HEK293T (cell line): Measurements from ENCODE around the gene CDH2.

Experiments
- ARNT ChIP-seq: fragments of 450-650 bp; IDR thresholded peaks from 2 replicates; pipeline ENCODE4 v1.6.1; 2017; ENCODE audit warnings: mild to moderate bottlenecking
- BHLHE40 ChIP-seq: fragments of 450-650 bp; IDR thresholded peaks from 2 replicates; pipeline ENCODE4 v1.6.1; 2016; ENCODE audit warnings: mild to moderate bottlenecking, moderate library complexity, borderline replicate concordance
- ELF4 ChIP-seq: fragments of 450-650 bp; IDR thresholded peaks from 2 replicates; pipeline ENCODE4 v1.6.1; 2017; ENCODE audit warnings: antibody characterized with exemption
- FOXA1 ChIP-seq: fragments of 450-650 bp; IDR thresholded peaks from 2 replicates; pipeline ENCODE4 v1.6.1; 2016; ENCODE audit warnings: mild to moderate bottlenecking
- FOXK2 ChIP-seq: fragments of 450-650 bp; IDR thresholded peaks from 2 replicates; pipeline ENCODE4 v1.6.1; 2016; ENCODE audit warnings: mild to moderate bottlenecking
- FOXM1 ChIP-seq: fragments of 450-650 bp; IDR thresholded peaks from 2 replicates; pipeline ENCODE4 v1.6.1; 2017; ENCODE audit warnings: mild to moderate bottlenecking, borderline replicate concordance
- HDGF ChIP-seq: fragments of 450-650 bp; IDR thresholded peaks from 2 replicates; pipeline ENCODE4 v1.6.1; 2017; ENCODE audit warnings: antibody characterized with exemption, borderline replicate concordance
- L3MBTL2 ChIP-seq: fragments of 450-650 bp; conservative IDR thresholded peaks from 2 replicates; pipeline ENCODE4 v1.6.1; 2016; ENCODE audit warnings: mild to moderate bottlenecking
- LEF1 ChIP-seq: fragments of 450-650 bp; IDR thresholded peaks from 2 replicates; pipeline ENCODE4 v1.6.1; 2017; ENCODE audit warnings: mild to moderate bottlenecking, borderline replicate concordance
- PKNOX1 ChIP-seq: fragments of 450-650 bp; IDR thresholded peaks from 2 replicates; pipeline ENCODE4 v1.6.1; 2016
- SP1 ChIP-seq: fragments of 450-650 bp; IDR thresholded peaks from 2 replicates; pipeline ENCODE4 v1.6.1; 2017
- SUZ12 ChIP-seq: fragments of 450-650 bp; IDR thresholded peaks from 2 replicates; pipeline ENCODE4 v1.6.1; 2016; ENCODE audit warnings: mild to moderate bottlenecking
- TARDBP ChIP-seq: fragments of 450-650 bp; IDR thresholded peaks from 2 replicates; pipeline ENCODE4 v1.6.1; 2016
- ZNF384 ChIP-seq: fragments of 450-650 bp; IDR thresholded peaks from 2 replicates; pipeline ENCODE4 v1.6.1; 2016

- TF ChIP-seq ZNF384 (no peak), ARNT (no peak), FOXM1 (no peak), FOXK2 (no peak), TARDBP (no peak), FOXA1 (no peak), SP1 (no peak), L3MBTL2 (no peak), SUZ12 (no peak), BHLHE40 (no peak), HDGF (no peak), PKNOX1 (no peak), LEF1 (no peak), ELF4 (no peak)
Observed at GRCh38 chr18:28073658-28074057, 103.3 kb downstream of the CDH2 start.
